Activated naive CD8-positive, alpha-beta T cell treated with anti-CD3 and anti-CD28 coated beads, Interleukin-2, amount 10 ng/mL, durations not matched to agents 7 days and 5 days (primary cell): ENCODE measurements around the gene MINAR1. TPM values are rescaled to one million over a fixed set of nuclear protein-coding genes. Genes with fewer than 3 reads are reported as not detected.

Experiments used
- ATAC-seq: fragments of 150-1000 bp; cut with Tn5 transposase; one replicate; pipeline ENCODE4 v1.10.0; 2021; ENCODE audit warnings: low read depth, moderate library complexity
- POLR2A ChIA-PET: fragments of 350-600 bp; sonication (Branson Sonifier 250); formaldehyde crosslinking; loops from one replicate; lab custom pipeline; 2021; ENCODE audit warnings: antibody characterized with exemption; lab: Charles Lee
- DNase-seq: peaks from one replicate; pipeline ENCODE4 v3.0.0; 2021
- H3K27ac Mint-ChIP-seq: one replicate; pipeline ENCODE4 v1.8.0; 2022; ENCODE audit warnings: mild to moderate bottlenecking, mixed read lengths
- H3K27me3 Mint-ChIP-seq: one replicate; pipeline ENCODE4 v1.8.0; 2022; ENCODE audit warnings: mild to moderate bottlenecking, moderate library complexity, mixed read lengths
- H3K36me3 Mint-ChIP-seq: one replicate; pipeline ENCODE4 v1.8.0; 2021; ENCODE audit warnings: mild to moderate bottlenecking, mixed read lengths
- H3K4me1 Mint-ChIP-seq: one replicate; pipeline ENCODE4 v1.8.0; 2021; ENCODE audit warnings: mixed read lengths
- H3K4me3 Mint-ChIP-seq: one replicate; pipeline ENCODE4 v1.8.0; 2022; ENCODE audit warnings: mild to moderate bottlenecking, moderate library complexity, mixed read lengths
- H3K9me3 Mint-ChIP-seq: one replicate; pipeline ENCODE4 v1.8.0; 2021; ENCODE audit warnings: mixed read lengths
- total RNA-seq, 2 experiments: library from RNA; stranded (reverse); gene quantifications; one replicate each; pipeline ENCODE4 v1.2.3, GENCODE V29; 2021

Gene MINAR1
- total RNA-seq, 2 experiments from 2014 or later = 0.44 to 0.57 TPM

DNA sequence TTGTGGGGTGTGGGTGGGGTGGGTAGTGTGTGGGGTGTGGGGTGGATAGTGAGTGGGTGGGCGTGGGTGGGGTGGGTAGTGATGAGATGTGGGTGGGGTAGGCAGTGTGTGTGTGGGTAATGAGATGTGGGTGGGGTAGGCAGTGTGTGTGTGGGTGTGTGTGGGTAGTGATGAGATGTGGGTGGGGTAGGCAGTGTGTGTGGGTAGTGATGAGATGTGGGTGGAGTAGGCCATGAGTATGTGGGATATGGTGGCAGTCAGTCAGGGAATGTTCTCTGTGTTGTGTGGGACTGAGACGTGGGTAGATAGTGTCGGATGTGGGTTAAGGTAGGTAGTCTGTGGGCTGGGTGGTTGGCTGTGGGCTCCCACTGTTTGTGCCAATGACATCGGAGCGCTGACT, 7.1 kb downstream of the MINAR1 start:
- Mint-ChIP-seq H3K36me3 (no peaks in the 10 kb centered on the region), H3K4me3 (no peak overlapping the region), H3K9me3 (no peaks in the 10 kb centered on the region), H3K27me3 (peaks cover 15% of the 10 kb centered on the region), H3K4me1 (no peaks in the 10 kb centered on the region), H3K27ac (no peak overlapping the region)
- ATAC-seq (no peak), DNase-seq (no peak)
- POLR2A ChIA-PET = no interaction called here

DNA sequence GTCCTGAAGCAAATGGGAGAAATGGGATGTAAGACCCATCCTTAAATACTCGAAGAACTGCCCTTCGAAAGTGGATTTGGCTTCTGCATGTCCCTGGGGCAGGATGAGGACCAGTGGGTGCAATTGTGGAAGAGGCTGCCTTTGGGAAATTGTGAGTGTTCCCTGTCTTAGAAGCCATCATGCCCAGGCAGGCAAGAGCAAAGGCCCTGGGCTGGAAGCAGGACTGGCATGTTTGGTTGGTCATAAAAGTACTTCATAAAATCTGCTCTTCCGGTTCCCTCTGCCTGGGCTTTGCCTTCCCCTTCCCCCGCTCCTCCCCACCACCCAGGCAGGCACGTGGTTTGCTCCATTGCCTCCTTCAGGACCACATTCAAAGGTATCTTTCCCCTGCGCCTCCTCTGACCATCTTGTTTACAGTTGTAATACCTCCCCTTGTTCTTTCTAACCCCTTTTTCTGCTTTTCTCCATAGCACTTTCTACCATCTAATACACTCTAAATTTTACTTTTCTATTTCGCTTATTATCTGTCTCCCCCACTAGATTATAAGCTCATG, 8.3 kb downstream of the MINAR1 start:
- Mint-ChIP-seq H3K27me3 (peaks cover 7% of the 10 kb centered on the region), H3K9me3 (no peaks in the 10 kb centered on the region), H3K36me3 (no peaks in the 10 kb centered on the region), H3K4me1 (no peaks in the 10 kb centered on the region), H3K4me3 (no peak overlapping the region), H3K27ac (no peak overlapping the region)
- POLR2A ChIA-PET = no interaction called here
- ATAC-seq = no peak
- no peak for DNase-seq

DNA sequence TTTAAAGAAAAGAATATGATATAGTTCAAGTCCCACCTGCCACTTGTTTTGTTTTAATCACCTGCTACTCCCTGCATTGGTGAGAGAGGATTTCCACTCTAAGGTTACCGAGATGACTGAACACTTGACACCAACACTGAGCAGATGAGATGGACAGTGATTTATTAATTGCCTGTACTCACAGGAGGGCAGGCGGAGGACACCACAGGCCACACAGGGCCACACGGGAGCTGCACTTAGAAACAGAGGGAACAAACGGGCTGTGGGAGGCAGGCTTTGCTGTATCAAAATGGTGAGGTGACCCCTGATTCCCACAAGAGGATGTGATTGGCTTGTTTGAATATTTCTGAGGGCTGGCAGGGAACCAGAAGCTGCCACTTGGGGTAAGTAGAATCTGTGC, 10.8 kb downstream of the MINAR1 start:
- POLR2A ChIA-PET = no interaction called here
- ATAC-seq (no peak), DNase-seq (no peak)
- H3K27me3 Mint-ChIP-seq = peaks cover 4% of the 10 kb centered on the region
- H3K36me3 Mint-ChIP-seq = no peaks in the 10 kb centered on the region
- H3K4me1 Mint-ChIP-seq = no peaks in the 10 kb centered on the region
- H3K4me3 Mint-ChIP-seq = no peak overlapping the region
- no peak overlapping the region for H3K27ac Mint-ChIP-seq
- peaks cover 2% of the 10 kb centered on the region for H3K9me3 Mint-ChIP-seq

DNA sequence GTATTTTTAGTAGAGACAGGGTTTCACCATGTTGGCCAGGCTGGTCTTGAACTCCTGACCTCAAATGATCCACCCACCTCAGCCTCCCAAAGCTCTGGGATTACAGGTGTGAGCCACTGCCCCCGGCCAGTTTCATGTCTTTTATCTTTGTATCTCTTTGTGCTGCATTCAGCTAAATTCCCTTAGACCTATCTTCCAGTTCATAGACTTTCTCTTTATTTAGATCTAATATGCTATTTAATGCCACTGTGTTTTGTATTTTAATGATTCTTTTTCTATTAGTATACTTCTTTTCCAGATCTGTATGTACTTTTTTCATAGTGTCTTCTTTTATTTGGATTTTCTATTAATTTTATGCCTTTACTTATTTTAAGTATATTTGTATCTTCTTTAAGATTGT, 14.9 kb downstream of the MINAR1 start:
- Mint-ChIP-seq H3K4me3 (no peak overlapping the region), H3K4me1 (no peaks in the 10 kb centered on the region), H3K27ac (no peak overlapping the region), H3K27me3 (peaks cover 4% of the 10 kb centered on the region), H3K9me3 (peaks cover 2% of the 10 kb centered on the region), H3K36me3 (no peaks in the 10 kb centered on the region)
- DNase-seq = no peak
- ATAC-seq = no peak
- POLR2A ChIA-PET = no interaction called here

DNA sequence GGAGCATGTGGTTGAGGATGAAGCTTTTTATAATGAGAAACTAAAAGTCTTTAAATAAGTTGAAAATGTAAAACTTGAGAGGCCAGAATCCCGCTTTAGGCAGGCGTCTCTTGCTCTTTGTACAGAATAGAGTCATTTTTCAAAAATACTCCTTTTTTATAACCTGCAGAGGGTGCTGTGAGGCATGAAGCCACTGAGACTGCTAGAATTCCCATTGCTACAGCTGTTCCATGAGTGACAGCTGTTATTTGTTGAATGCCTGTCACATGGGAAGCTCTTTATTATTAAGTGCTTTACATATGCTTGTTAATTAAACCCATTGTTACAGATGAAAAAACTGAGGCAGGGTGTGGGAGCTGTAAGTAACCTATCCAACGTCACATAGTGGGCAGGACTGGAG, 18.5 kb downstream of the MINAR1 start:
- no peaks in the 10 kb centered on the region for H3K4me1 Mint-ChIP-seq
- DNase-seq (no peak), ATAC-seq (no peak)
- H3K27ac Mint-ChIP-seq = no peak overlapping the region
- no peaks in the 10 kb centered on the region for H3K36me3 Mint-ChIP-seq
- peaks cover 2% of the 10 kb centered on the region for H3K9me3 Mint-ChIP-seq
- no peak overlapping the region for H3K4me3 Mint-ChIP-seq
- POLR2A ChIA-PET = no interaction called here
- H3K27me3 Mint-ChIP-seq = peaks cover 6% of the 10 kb centered on the region

- Mint-ChIP-seq H3K4me1 (no peaks in the 10 kb centered on the region), H3K27ac (no peak overlapping the region), H3K36me3 (no peaks in the 10 kb centered on the region), H3K4me3 (no peak overlapping the region), H3K9me3 (peaks cover 2% of the 10 kb centered on the region), H3K27me3 (peaks cover 6% of the 10 kb centered on the region)
- POLR2A ChIA-PET = no interaction called here
- ATAC-seq (no peak), DNase-seq (no peak)
These were observed 19.3 kb downstream of the MINAR1 start for GRCh38 chr15:79451361-79451999.

DNA sequence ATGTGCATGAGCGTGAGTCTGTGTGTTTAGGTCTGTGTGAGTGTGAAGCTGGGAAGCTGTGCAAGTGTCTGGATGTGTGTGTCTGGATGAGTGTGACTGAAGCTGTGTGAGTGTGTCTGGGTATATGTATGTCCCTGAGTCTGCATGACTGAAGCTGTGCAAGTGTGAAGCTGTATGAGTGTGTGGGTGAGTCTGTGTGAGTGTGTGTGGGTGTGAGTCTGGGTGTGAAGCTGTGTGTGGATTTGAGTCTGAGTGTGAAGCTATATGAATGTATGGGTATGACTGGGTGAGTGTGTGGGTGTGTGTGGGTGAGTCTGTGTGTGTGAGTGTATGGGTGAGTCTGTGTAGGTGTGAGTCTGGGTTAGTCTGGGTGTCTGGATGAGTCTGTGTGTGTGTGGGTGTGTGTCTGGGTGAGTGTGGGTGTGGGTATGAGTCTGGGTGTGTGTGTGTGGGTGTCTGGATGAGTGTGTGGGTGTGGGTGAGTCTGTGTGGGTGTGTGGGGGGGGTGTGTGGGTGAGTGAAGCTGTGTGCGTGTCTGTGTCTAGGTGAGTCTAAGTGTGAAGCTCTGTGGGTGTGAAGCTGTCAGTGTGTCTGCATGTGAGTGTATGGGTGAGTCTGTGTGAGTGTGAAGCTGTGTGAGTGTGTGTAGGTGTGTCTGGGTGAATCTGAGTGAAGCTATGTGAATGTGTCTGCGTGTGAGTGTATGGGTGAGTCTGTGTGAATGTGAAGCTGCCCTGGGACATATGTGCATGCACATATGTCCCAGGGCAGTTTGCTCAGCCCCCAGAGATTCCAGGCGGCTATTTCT, 20.3 kb downstream of the MINAR1 start:
- Mint-ChIP-seq H3K36me3 (no peaks in the 10 kb centered on the region), H3K4me3 (no peak overlapping the region), H3K9me3 (no peaks in the 10 kb centered on the region), H3K27me3 (peaks cover 4% of the 10 kb centered on the region), H3K27ac (no peak overlapping the region), H3K4me1 (no peaks in the 10 kb centered on the region)
- no peak for DNase-seq
- no peak for ATAC-seq
- POLR2A ChIA-PET = no interaction called here

DNA sequence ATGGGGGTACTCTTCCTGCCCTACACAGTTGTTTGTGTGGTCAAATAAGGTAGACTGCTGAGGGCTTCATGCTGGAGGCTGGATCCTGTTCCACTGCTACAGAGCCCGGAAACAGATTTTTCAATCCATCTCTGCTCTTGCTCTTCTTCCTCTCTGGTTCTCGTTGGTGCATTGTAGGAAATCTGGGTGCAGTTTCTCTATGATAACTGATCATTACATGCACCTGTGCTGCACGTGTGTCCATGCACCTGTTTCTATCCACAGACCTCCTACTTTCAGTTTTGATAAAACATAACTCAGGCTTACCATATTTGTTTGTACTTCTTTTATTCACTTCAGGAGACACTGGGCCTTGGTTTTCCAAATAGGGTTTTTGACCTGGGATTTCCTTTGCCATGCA, 21.3 kb downstream of the MINAR1 start:
- H3K4me3 Mint-ChIP-seq = no peak overlapping the region
- POLR2A ChIA-PET = no interaction called here
- no peak overlapping the region for H3K27ac Mint-ChIP-seq
- ATAC-seq = no peak
- no peaks in the 10 kb centered on the region for H3K9me3 Mint-ChIP-seq
- DNase-seq = no peak
- no peaks in the 10 kb centered on the region for H3K36me3 Mint-ChIP-seq
- peaks cover 2% of the 10 kb centered on the region for H3K27me3 Mint-ChIP-seq
- no peaks in the 10 kb centered on the region for H3K4me1 Mint-ChIP-seq

GRCh38 chr15:79454063-79454462, 21.9 kb downstream of the MINAR1 start:
- POLR2A ChIA-PET = no interaction called here
- ATAC-seq = no peak
- Mint-ChIP-seq H3K27me3 (peaks cover 2% of the 10 kb centered on the region), H3K9me3 (no peaks in the 10 kb centered on the region), H3K4me1 (no peaks in the 10 kb centered on the region), H3K4me3 (no peak overlapping the region), H3K36me3 (no peaks in the 10 kb centered on the region), H3K27ac (no peak overlapping the region)
- no peak for DNase-seq

- Mint-ChIP-seq H3K4me1 (no peaks in the 10 kb centered on the region), H3K27me3 (peaks cover 2% of the 10 kb centered on the region), H3K36me3 (no peaks in the 10 kb centered on the region), H3K4me3 (no peak overlapping the region), H3K27ac (no peak overlapping the region), H3K9me3 (no peaks in the 10 kb centered on the region)
- DNase-seq (no peak), ATAC-seq (no peak)
- POLR2A ChIA-PET = no interaction called here
These were observed 23.2 kb downstream of the MINAR1 start for GRCh38 chr15:79455361-79455760.

DNA sequence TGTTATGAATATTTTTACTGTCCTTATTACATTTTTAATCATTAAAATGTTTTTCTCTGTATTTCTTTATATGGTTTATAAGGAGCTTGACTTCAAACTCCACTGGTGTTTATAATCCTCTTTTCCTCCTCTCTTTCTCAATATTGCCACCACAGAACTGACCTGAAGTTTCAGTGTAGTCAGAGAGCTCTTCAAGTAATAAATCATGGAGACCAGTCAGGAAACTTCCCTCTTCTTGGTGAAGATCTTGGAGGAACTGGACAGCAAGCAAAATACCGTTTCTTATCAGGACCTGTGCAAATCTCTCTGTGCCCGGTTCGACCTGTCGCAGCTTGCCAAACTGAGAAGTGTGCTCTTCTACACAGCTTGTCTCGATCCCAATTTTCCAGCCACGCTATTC, 23.8 kb downstream of the MINAR1 start:
- no peaks in the 10 kb centered on the region for H3K4me1 Mint-ChIP-seq
- no peaks in the 10 kb centered on the region for H3K9me3 Mint-ChIP-seq
- no peaks in the 10 kb centered on the region for H3K36me3 Mint-ChIP-seq
- peaks cover 2% of the 10 kb centered on the region for H3K27me3 Mint-ChIP-seq
- no peak overlapping the region for H3K27ac Mint-ChIP-seq
- H3K4me3 Mint-ChIP-seq = no peak overlapping the region
- DNase-seq (no peak), ATAC-seq (no peak)
- POLR2A ChIA-PET = no interaction called here

- H3K9me3 Mint-ChIP-seq = no peaks in the 10 kb centered on the region
- no peaks in the 10 kb centered on the region for H3K4me1 Mint-ChIP-seq
- H3K27me3 Mint-ChIP-seq = peaks cover 2% of the 10 kb centered on the region
- H3K4me3 Mint-ChIP-seq = no peak overlapping the region
- no peak for ATAC-seq
- no peak for DNase-seq
- no peak overlapping the region for H3K27ac Mint-ChIP-seq
- H3K36me3 Mint-ChIP-seq = no peaks in the 10 kb centered on the region
- POLR2A ChIA-PET = no interaction called here
These were observed 26.4 kb downstream of the MINAR1 start for GRCh38 chr15:79458491-79458890.

GRCh38 chr15:79459666-79460065, 27.5 kb downstream of the MINAR1 start:
- H3K9me3 Mint-ChIP-seq = no peaks in the 10 kb centered on the region
- POLR2A ChIA-PET = no interaction called here
- no peak for ATAC-seq

More at GRCh38 chr15:79459666-79460065, 27.5 kb downstream of the MINAR1 start:
- no peak overlapping the region for H3K4me3 Mint-ChIP-seq
- H3K4me1 Mint-ChIP-seq = no peaks in the 10 kb centered on the region
- peaks cover 2% of the 10 kb centered on the region for H3K27me3 Mint-ChIP-seq
- H3K27ac Mint-ChIP-seq = no peak overlapping the region
- no peak for DNase-seq
- H3K36me3 Mint-ChIP-seq = no peaks in the 10 kb centered on the region
